GM21619 (cell line): ENCODE data around the gene HRC.
"Not testable (repeated sequence)": the region's sequence is repeated elsewhere in the genome, so short reads cannot be mapped to it uniquely, and the experiment has no call there.

Experiments
- ATAC-seq: cut with Tn5 transposase; IDR thresholded peaks from one replicate; pipeline ENCODE4 v1.9.1; 2021; ENCODE audit not compliant: unreplicated experiment

Gene HRC

GRCh38 chr19:49160450-49161189 lies 5.4 kb upstream of the HRC start:
- ATAC-seq = no peak

GRCh38 chr19:49157445-49158224 lies 2.4 kb upstream of the HRC start, which contains the start of gene TRPM4:
Gene TRPM4 (plus strand): TSS chr19:49157792. CDS start chr19:49157867, 75 bp downstream.
- no peak for ATAC-seq

GRCh38 chr19:49155820-49156346 lies 687 bp upstream of the HRC start:
- ATAC-seq = no peak

GRCh38 chr19:49154279-49154678 lies 917 bp downstream of the HRC start:
- no peak for ATAC-seq

GRCh38 chr19:49153167-49153809 lies 1.9 kb downstream of the HRC start:
- ATAC-seq = no peak

- no peak for ATAC-seq
Measured at GRCh38 chr19:49152119-49152550, 3.1 kb downstream of the HRC start.

- ATAC-seq = no peak
Measured at GRCh38 chr19:49151267-49152118, 3.7 kb downstream of the HRC start.

GRCh38 chr19:49150944-49151243 lies 4.3 kb downstream of the HRC start:
- ATAC-seq = no peak

- ATAC-seq = no peak
Measured at GRCh38 chr19:49150106-49150943, 4.9 kb downstream of the HRC start.

GRCh38 chr19:49149652-49150105 lies 5.5 kb downstream of the HRC start:
- ATAC-seq = no peak

GRCh38 chr19:49148784-49149651 lies 6.2 kb downstream of the HRC start:
- no peak for ATAC-seq

- ATAC-seq = no peak
Measured at GRCh38 chr19:49148044-49148682, 7.0 kb downstream of the HRC start.

- not testable (repeated sequence) for ATAC-seq
Measured at GRCh38 chr19:49146408-49146770, 8.8 kb downstream of the HRC start.

GRCh38 chr19:49145573-49146407 lies 9.4 kb downstream of the HRC start:
- ATAC-seq = no peak

- peak; percentile 57 for ATAC-seq
Measured at GRCh38 chr19:49142866-49143335, 12.3 kb downstream of the HRC start.

- no peak for ATAC-seq
Measured at GRCh38 chr19:49141352-49141751, 13.8 kb downstream of the HRC start.

- ATAC-seq = no peak
Measured at GRCh38 chr19:49140951-49141350, 14.2 kb downstream of the HRC start.
